Activated CD8-positive, alpha-beta T cell treated with anti-CD3 and anti-CD28 coated beads for 36 hours (primary cell): ENCODE results near the gene CELSR1. TPM values are rescaled to one million over a fixed set of nuclear protein-coding genes. Genes with fewer than 3 reads are reported as not detected.

ENCODE experiments used
- ATAC-seq: fragments of 200-7000 bp; cut with Tn5 transposase; one replicate; pipeline ENCODE4 v1.10.0; 2021; ENCODE audit warnings: mild to moderate bottlenecking, moderate library complexity
- CTCF ChIA-PET: fragments of 350-600 bp; sonication (Branson Sonifier 250); formaldehyde crosslinking; loops from one replicate; lab custom pipeline; 2021; ENCODE audit warnings: antibody characterized with exemption; lab: Charles Lee
- POLR2A ChIA-PET: fragments of 350-600 bp; sonication (Branson Sonifier 250); formaldehyde crosslinking; loops from one replicate; lab custom pipeline; 2021; ENCODE audit warnings: antibody characterized with exemption; lab: Charles Lee
- DNase-seq: peaks from one replicate; pipeline ENCODE4 v3.0.0-alpha.2; 2020
- H3K27ac Mint-ChIP-seq: one replicate; pipeline ENCODE4 v1.8.0; 2021; ENCODE audit warnings: mild to moderate bottlenecking, mixed read lengths
- H3K27me3 Mint-ChIP-seq: one replicate; pipeline ENCODE4 v1.8.0; 2021; ENCODE audit warnings: mixed read lengths
- H3K36me3 Mint-ChIP-seq: one replicate; pipeline ENCODE4 v1.8.0; 2021; ENCODE audit warnings: low read depth, mixed read lengths
- H3K4me1 Mint-ChIP-seq: one replicate; pipeline ENCODE4 v1.8.0; 2021; ENCODE audit warnings: low read depth, mixed read lengths
- H3K4me3 Mint-ChIP-seq: one replicate; pipeline ENCODE4 v1.8.0; 2021; ENCODE audit warnings: mild to moderate bottlenecking, moderate library complexity, mixed read lengths
- H3K9me3 Mint-ChIP-seq: one replicate; pipeline ENCODE4 v1.8.0; 2021; ENCODE audit warnings: mixed read lengths
- intact Hi-C: fragments of 100-400 bp; cut with micrococcal nuclease; formaldehyde crosslinking; loops from one replicate; pipeline ENCODE4 v1.10.0; 2022
- total RNA-seq, 2 experiments: library from RNA; stranded (reverse); gene quantifications; one replicate each; pipeline ENCODE4 v1.2.3, GENCODE V29; 2021
- TF ChIP-seq, protein P1 (sequence below): fragments of 200-600 bp; IDR thresholded peaks from one replicate; pipeline ENCODE4 v1.8.0; 2022; ENCODE audit warnings: antibody characterized with exemption, mild to moderate bottlenecking

Gene CELSR1
- total RNA-seq, 2 experiments from 2014 or later, result 0.25 to 0.36 TPM

DNA sequence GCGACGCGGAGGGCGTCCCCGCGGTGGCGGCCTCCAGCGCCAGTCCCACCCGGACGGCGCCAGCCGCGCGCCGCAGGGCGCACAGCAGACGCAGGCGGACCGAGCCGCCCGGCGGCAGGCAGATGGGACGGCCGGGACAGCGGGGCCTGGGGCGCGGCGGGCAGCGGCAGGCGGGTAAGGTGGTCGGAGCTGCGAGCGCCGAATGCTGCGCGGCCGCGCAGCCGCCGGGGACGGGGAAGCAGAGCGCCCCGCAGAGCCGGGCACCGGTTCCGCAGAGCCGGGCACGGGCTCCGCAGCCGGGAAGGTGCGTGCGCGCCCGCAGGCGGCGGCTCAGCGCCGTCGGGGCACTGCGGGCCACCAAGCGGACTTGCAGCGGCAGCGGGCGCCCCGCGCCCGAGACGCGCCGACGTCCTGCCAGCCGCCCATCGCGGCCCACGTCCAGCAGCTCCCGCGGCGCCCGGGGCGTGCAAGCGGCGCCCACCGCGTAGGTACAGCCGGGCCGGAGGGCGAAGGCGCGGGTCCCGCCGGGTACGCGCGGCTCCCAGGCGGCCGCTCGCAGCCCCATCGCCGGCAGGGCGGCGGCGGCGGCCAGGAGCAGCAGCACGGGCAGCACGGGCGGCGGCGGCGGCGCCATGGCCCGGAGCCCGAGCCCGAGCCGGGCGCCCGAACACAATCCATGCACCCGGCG, 739 bp downstream of the CELSR1 start:
- no peak for ATAC-seq
- no peaks in the 10 kb centered on the region for H3K36me3 Mint-ChIP-seq
- CTCF ChIA-PET, result interaction anchor here (1.3 kb wide), 1 partner anchor 169 kb away, joined by 3 read pairs; no protein-coding TSS in a partner anchor
- TF ChIP-seq, protein P1, sequence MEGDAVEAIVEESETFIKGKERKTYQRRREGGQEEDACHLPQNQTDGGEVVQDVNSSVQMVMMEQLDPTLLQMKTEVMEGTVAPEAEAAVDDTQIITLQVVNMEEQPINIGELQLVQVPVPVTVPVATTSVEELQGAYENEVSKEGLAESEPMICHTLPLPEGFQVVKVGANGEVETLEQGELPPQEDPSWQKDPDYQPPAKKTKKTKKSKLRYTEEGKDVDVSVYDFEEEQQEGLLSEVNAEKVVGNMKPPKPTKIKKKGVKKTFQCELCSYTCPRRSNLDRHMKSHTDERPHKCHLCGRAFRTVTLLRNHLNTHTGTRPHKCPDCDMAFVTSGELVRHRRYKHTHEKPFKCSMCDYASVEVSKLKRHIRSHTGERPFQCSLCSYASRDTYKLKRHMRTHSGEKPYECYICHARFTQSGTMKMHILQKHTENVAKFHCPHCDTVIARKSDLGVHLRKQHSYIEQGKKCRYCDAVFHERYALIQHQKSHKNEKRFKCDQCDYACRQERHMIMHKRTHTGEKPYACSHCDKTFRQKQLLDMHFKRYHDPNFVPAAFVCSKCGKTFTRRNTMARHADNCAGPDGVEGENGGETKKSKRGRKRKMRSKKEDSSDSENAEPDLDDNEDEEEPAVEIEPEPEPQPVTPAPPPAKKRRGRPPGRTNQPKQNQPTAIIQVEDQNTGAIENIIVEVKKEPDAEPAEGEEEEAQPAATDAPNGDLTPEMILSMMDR, result no peak
- H3K27ac Mint-ChIP-seq, result no peak overlapping the region
- H3K27me3 Mint-ChIP-seq, result peaks cover 37% of the 10 kb centered on the region
- H3K9me3 Mint-ChIP-seq, result no peaks in the 10 kb centered on the region
- H3K4me1 Mint-ChIP-seq, result peaks cover 10% of the 10 kb centered on the region
- DNase-seq, result no peak
- intact Hi-C loops, result no loop called here
- H3K4me3 Mint-ChIP-seq, result no peak overlapping the region
- POLR2A ChIA-PET, result interaction anchor here (1.6 kb wide), 1 partner anchor 17 kb away, joined by 3 read pairs; no protein-coding TSS in a partner anchor

DNA sequence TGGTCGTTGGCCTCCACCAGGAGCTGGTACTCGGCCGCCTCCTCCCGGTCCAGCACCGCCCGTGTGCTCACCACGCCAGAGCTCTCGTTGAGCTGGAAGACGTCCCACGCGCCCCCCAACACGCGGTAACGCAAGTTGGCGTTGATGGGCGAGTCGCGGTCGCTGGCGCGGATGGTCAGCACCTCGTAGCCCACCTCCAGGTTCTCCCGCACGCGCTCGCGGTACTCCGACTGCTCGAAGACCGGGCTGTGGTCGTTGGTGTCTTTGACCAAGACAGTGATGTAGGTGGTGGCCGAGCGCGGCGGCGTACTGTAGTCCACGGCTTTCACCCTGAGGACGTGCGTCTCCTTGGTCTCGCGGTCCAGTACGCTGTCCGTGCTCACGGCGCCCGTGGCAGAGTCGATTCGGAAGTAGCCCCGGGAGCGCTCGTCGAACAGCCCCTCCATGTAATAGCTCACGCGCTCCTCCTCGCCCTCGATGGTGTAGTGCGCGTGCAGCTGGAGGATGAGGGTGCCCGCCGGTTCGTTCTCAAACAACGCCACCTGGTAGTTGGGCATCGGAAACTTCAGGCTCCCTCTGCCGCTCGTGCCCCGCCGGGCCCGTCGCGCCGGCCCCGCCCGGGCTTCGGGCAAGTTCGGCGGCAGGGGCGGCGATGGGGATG, 1.4 kb downstream of the CELSR1 start:
- DNase-seq (no peak), ATAC-seq (no peak)
- H3K4me3 Mint-ChIP-seq, result no peak overlapping the region
- peaks cover 36% of the 10 kb centered on the region for H3K27me3 Mint-ChIP-seq
- no peaks in the 10 kb centered on the region for H3K36me3 Mint-ChIP-seq
- TF ChIP-seq, protein P1, result no peak
- CTCF ChIA-PET, result interaction anchor here (1.3 kb wide), 1 partner anchor 168 kb away, joined by 3 read pairs; no protein-coding TSS in a partner anchor
- intact Hi-C loops, result no loop called here
- POLR2A ChIA-PET, result interaction anchor here (1.6 kb wide), 1 partner anchor 17 kb away, joined by 3 read pairs; no protein-coding TSS in a partner anchor
- no peaks in the 10 kb centered on the region for H3K9me3 Mint-ChIP-seq
- peaks cover 10% of the 10 kb centered on the region for H3K4me1 Mint-ChIP-seq
- no peak overlapping the region for H3K27ac Mint-ChIP-seq

DNA sequence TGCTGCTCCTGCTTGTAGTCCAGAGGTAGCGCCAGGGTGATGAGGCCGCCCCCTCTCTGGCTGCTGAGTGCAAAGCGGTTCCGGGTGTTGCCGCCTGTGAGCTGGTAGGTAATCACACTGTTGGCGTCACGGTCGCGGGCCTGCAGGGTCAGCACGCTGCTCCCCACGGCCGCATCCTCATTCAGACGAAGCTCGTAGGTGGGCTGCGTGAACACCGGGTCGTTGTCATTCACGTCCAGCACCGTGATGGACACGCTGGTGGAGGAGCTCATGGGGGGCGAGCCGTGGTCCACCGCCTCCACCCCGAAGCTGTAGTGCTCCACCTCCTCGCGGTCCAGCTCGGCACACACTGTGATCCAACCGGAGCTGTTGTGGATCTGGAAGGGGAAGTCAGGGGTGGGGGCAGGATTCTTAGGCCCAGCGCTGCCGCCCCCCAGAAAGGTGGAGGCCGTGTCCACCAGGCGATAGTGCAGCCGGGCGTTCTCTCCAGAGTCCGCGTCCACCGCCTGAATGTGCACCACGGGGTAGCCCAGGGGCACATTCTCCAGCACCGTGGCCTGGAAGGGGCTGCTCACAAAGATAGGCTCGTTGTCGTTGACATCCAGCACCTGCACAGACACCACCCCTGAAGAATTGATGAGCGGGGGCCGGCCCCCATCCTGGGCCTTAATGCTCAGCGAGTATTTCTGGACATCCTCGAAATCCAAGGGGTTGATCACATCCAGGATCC, 2.4 kb downstream of the CELSR1 start:
- Mint-ChIP-seq H3K27ac (no peak overlapping the region), H3K4me3 (no peak overlapping the region), H3K4me1 (peaks cover 10% of the 10 kb centered on the region), H3K9me3 (no peaks in the 10 kb centered on the region), H3K36me3 (no peaks in the 10 kb centered on the region), H3K27me3 (peaks cover 28% of the 10 kb centered on the region)
- ChIA-PET POLR2A (no interaction called here), CTCF (no interaction called here)
- intact Hi-C loops, result no loop called here
- no peak for DNase-seq
- TF ChIP-seq, protein P1, result no peak
- no peak for ATAC-seq

DNA sequence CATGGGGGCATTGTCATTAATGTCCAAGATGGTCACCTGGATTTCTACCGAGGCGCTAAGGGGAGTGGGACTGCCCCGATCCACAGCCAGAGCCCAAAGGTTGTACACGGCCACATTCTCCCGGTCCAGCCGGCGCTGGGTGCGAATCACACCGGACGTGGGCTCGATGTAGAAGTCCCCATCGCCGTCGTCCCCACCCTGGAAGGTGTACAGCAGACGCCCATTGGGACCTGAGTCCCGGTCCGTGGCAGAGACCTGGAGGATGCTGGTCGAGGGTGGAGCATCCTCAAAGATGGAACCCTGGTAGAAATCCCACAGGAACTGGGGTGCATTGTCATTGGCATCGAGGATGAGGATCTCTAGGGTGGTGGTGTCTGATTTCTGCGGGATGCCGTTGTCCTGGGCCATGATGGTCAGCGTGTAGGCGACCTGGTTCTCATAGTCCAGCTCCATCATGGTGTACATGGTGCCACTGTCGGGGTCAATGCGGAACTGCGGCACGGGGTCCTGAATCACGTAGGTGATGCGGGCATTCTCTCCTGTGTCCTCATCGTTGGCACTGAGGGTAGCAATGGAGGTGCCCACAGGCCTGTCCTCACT, 3.1 kb downstream of the CELSR1 start:
- Mint-ChIP-seq H3K4me3 (no peak overlapping the region), H3K9me3 (no peaks in the 10 kb centered on the region), H3K4me1 (peaks cover 10% of the 10 kb centered on the region), H3K36me3 (no peaks in the 10 kb centered on the region), H3K27ac (no peak overlapping the region), H3K27me3 (peaks cover 23% of the 10 kb centered on the region)
- TF ChIP-seq, protein P1, result no peak
- no peak for DNase-seq
- ChIA-PET POLR2A (no interaction called here), CTCF (interaction anchor here (1.1 kb wide), 1 partner anchor 167 kb away, joined by 3 read pairs; no protein-coding TSS in a partner anchor)
- intact Hi-C loops, result no loop called here
- ATAC-seq, result no peak
